ENCODE data around the gene RFTN1. TPM values are rescaled to one million over a fixed set of nuclear protein-coding genes. Genes with fewer than 3 reads are reported as not detected.

Gene RFTN1
- total RNA-seq, 4 donors from 2014 or later: 11.2 to 39.5 (median 25.6) TPM

- intact Hi-C loops (cut with DNase I; ENCODE audit: low total_unique reads): no loop called here
- no peak for TF ChIP-seq POLR2A (IDR thresholded peaks at IDR 0.05)
- TF ChIP-seq CTCF (IDR thresholded peaks at IDR 0.05): no peak
- no peak overlapping the region for H3K4me3 ChIP-seq (ENCODE audit: low read depth, poor library complexity, severe bottlenecking)
- WGBS, 2 donors: 86 to 90% methylated on average over 2 of the region's 2 CpGs
- DNase-seq (ENCODE audit: low spot score in 2 of 2): no peak
These were observed 212.6 kb downstream of the RFTN1 start for GRCh38 chr3:16300881-16301359.

- 82 to 88% methylated on average over 2 of the region's 2 CpGs for WGBS, 2 donors
- TF ChIP-seq POLR2A (IDR thresholded peaks at IDR 0.05) (no peak), CTCF (IDR thresholded peaks at IDR 0.05) (no peak)
- intact Hi-C loops (cut with DNase I; ENCODE audit: low total_unique reads): no loop called here
- no peak for DNase-seq (ENCODE audit: low spot score in 2 of 2)
- H3K4me3 ChIP-seq (ENCODE audit: low read depth, poor library complexity, severe bottlenecking): no peak overlapping the region
These were observed 213.2 kb downstream of the RFTN1 start for GRCh38 chr3:16300307-16300706.

GRCh38 chr3:16299746-16300145 lies 213.8 kb downstream of the RFTN1 start:
- no peak for TF ChIP-seq POLR2A (IDR thresholded peaks at IDR 0.05)
- no peak for TF ChIP-seq CTCF (IDR thresholded peaks at IDR 0.05)
- DNase-seq (ENCODE audit: low spot score in 2 of 2): no peak
- H3K4me3 ChIP-seq (ENCODE audit: low read depth, poor library complexity, severe bottlenecking): no peak overlapping the region
- 72 to 79% methylated on average over 3 of the region's 3 CpGs for WGBS, 2 donors
- intact Hi-C loops (cut with DNase I; ENCODE audit: low total_unique reads): no loop called here

GRCh38 chr3:16298891-16299290 lies 214.6 kb downstream of the RFTN1 start:
- no peak for DNase-seq (ENCODE audit: low spot score in 2 of 2)
- intact Hi-C loops (cut with DNase I; ENCODE audit: low total_unique reads): no loop called here
- H3K4me3 ChIP-seq (ENCODE audit: low read depth, poor library complexity, severe bottlenecking): no peak overlapping the region
- TF ChIP-seq POLR2A (IDR thresholded peaks at IDR 0.05) (no peak), CTCF (IDR thresholded peaks at IDR 0.05) (no peak)
- WGBS, 2 donors: 50 to 52% methylated on average over 6 of the region's 6 CpGs

- no peak for TF ChIP-seq CTCF (IDR thresholded peaks at IDR 0.05)
- no peak for TF ChIP-seq POLR2A (IDR thresholded peaks at IDR 0.05)
- WGBS, 2 donors: 69 to 77% methylated on average over 9 of the region's 9 CpGs
- no peak overlapping the region for H3K4me3 ChIP-seq (ENCODE audit: low read depth, poor library complexity, severe bottlenecking)
- no peak for DNase-seq (ENCODE audit: low spot score in 2 of 2)
- intact Hi-C loops (cut with DNase I; ENCODE audit: low total_unique reads): no loop called here
These were observed 215.3 kb downstream of the RFTN1 start for GRCh38 chr3:16297997-16298885.

Data from lower leg skin (tissue), 4 donors.